H1 (cell line): Measurements from ENCODE around the gene RNF13. TPM values are rescaled to one million over a fixed set of nuclear protein-coding genes. Genes with fewer than 3 reads are reported as not detected.

Experiments
- CTCF ChIA-PET: fragments of 300-600 bp; sonication (Branson Sonifier 250); formaldehyde crosslinking; loops from one replicate; lab custom pipeline; 2021; ENCODE audit not compliant: partially characterized antibody; lab: Charles Lee
- POLR2A ChIA-PET: fragments of 300-600 bp; sonication (Branson Sonifier 250); formaldehyde crosslinking; loops from one replicate; lab custom pipeline; 2021; ENCODE audit warnings: inconsistent platforms; ENCODE audit not compliant: partially characterized antibody; lab: Charles Lee
- DNase-seq, 2 experiments: peaks; one replicate each; pipeline versions ENCODE4 v3.0.0 to v3.0.0-alpha.2; 2010 to 2022; ENCODE audit warnings: low spot score in 2 of 2, low read depth in 1 of 2, mixed read lengths in 1 of 2
- FAIRE-seq: peaks from 2 replicates; lab custom pipeline; 2011; peaks lifted over from hg19 to GRCh38; lab: Jason Lieb, UNC
- H2AFZ ChIP-seq: 2 replicates; pipeline ENCODE4 v1.8.1; 2012; ENCODE audit warnings: low read length, inconsistent platforms
- H2AK5ac ChIP-seq: 2 replicates; pipeline ENCODE4 v1.6.1; 2013; ENCODE audit warnings: low read depth, low read length
- H2BK120ac ChIP-seq: replicated peaks from 2 replicates; pipeline ENCODE3; 2013; ENCODE audit warnings: low read depth, low read length, inconsistent platforms
- H2BK12ac ChIP-seq: 2 replicates; pipeline ENCODE4 v1.6.1; 2013; ENCODE audit warnings: low read depth, low read length
- H2BK15ac ChIP-seq: 2 replicates; pipeline ENCODE4 v1.6.1; 2013; ENCODE audit warnings: low read length
- H2BK20ac ChIP-seq: 2 replicates; pipeline ENCODE4 v1.6.1; 2013; ENCODE audit warnings: low read length
- H2BK5ac ChIP-seq: 2 replicates; pipeline ENCODE4 v1.6.1; 2013; ENCODE audit warnings: low read depth, low read length
- H3K14ac ChIP-seq: 2 replicates; pipeline ENCODE4 v1.6.1; 2013; ENCODE audit warnings: inconsistent platforms; ENCODE audit not compliant: insufficient read length
- H3K18ac ChIP-seq: 2 replicates; pipeline ENCODE4 v1.6.1; 2013; ENCODE audit warnings: low read length; ENCODE audit errors: extremely low read depth
- H3K23ac ChIP-seq: 2 replicates; pipeline ENCODE4 v1.6.1; 2013; ENCODE audit warnings: inconsistent platforms; ENCODE audit not compliant: insufficient read length
- H3K23me2 ChIP-seq: 2 replicates; pipeline ENCODE4 v1.6.1; 2013; ENCODE audit warnings: low read depth, low read length
- H3K27ac ChIP-seq: 2 replicates; pipeline ENCODE4 v1.6.1; 2011; ENCODE audit warnings: low read depth, low read length, inconsistent platforms
- H3K27me3 ChIP-seq, 4 experiments: replicated peaks in 1 of 4; 1 replicate in 1 of 4; 2 replicates in 3 of 4; pipeline versions ENCODE4 v1.6.1 to v1.8.1; 2011 to 2013; ENCODE audit warnings: low read length in 3 of 4, mild to moderate bottlenecking in 3 of 4, inconsistent platforms in 2 of 4, mixed read lengths in 2 of 4, moderate library complexity in 1 of 4; ENCODE audit not compliant: control insufficient read depth in 3 of 4, insufficient read depth in 3 of 4; ENCODE audit errors: extremely low read depth in 1 of 4
- H3K36me3 ChIP-seq, 4 experiments: 2 replicates each; pipeline versions ENCODE4 v1.6.1 to v1.8.1; 2011 to 2013; ENCODE audit warnings: mild to moderate bottlenecking in 4 of 4, low read length in 3 of 4, moderate library complexity in 2 of 4, control low read depth in 1 of 4, inconsistent platforms in 1 of 4; ENCODE audit not compliant: insufficient read depth in 4 of 4, control insufficient read depth in 2 of 4
- H3K4ac ChIP-seq: replicated peaks from 2 replicates; pipeline ENCODE3; 2013; ENCODE audit warnings: low read length, low read depth, mixed read lengths, inconsistent platforms; ENCODE audit not compliant: insufficient read length
- H3K4me1 ChIP-seq, 4 experiments: replicated peaks in 1 of 4; 1 replicate in 1 of 4; 2 replicates in 3 of 4; pipeline versions ENCODE4 v1.6.1 to v1.8.1; 2011 to 2013; ENCODE audit warnings: low read length in 3 of 4, inconsistent platforms in 2 of 4, mixed read lengths in 1 of 4; ENCODE audit not compliant: insufficient read depth in 4 of 4, control insufficient read depth in 3 of 4
- H3K4me2 ChIP-seq, 2 experiments: 2 replicates each; pipeline versions ENCODE4 v1.6.1 to v1.8.1; 2011 to 2013; ENCODE audit warnings: low read depth in 2 of 2, low read length in 2 of 2, control low read depth in 1 of 2, inconsistent platforms in 1 of 2, mild to moderate bottlenecking in 1 of 2; ENCODE audit not compliant: insufficient read depth in 1 of 2
- H3K4me3 ChIP-seq, 4 experiments: fragments of 200-600, 300-600 bp in 1 of 4; sonication (generic), shearing (Covaris generic), sonication (Bioruptor Twin) in 1 of 4; 2 replicates each; pipeline versions ENCODE4 v1.5.1 to v1.8.1; 2011 to 2016; ENCODE audit warnings: low read length in 4 of 4, low read depth in 3 of 4, control low read depth in 2 of 4, inconsistent platforms in 2 of 4, mild to moderate bottlenecking in 2 of 4, mixed read lengths in 1 of 4, moderate library complexity in 1 of 4; ENCODE audit not compliant: insufficient read depth in 2 of 4; ENCODE audit errors: extremely low read depth in 1 of 4
- H3K56ac ChIP-seq: replicated peaks from 2 replicates; pipeline ENCODE3; 2013; ENCODE audit warnings: low read depth, mild to moderate bottlenecking, mixed read lengths, low read length, inconsistent platforms; ENCODE audit not compliant: insufficient read length
- H3K79me1 ChIP-seq: 2 replicates; pipeline ENCODE4 v1.6.1; 2013; ENCODE audit warnings: low read depth, low read length, control low read depth
- H3K79me2 ChIP-seq, 2 experiments: 2 replicates each; pipeline versions ENCODE4 v1.6.1 to v1.8.1; 2012 to 2013; ENCODE audit warnings: low read length in 2 of 2, mild to moderate bottlenecking in 2 of 2, inconsistent platforms in 1 of 2; ENCODE audit not compliant: insufficient read depth in 2 of 2, control insufficient read depth in 1 of 2
- H3K9ac ChIP-seq, 4 experiments: replicated peaks in 1 of 4; 1 replicate in 1 of 4; 2 replicates in 3 of 4; pipeline versions ENCODE4 v1.6.1 to v1.8.1; 2011 to 2013; ENCODE audit warnings: low read depth in 3 of 4, low read length in 3 of 4, control low read depth in 2 of 4, mild to moderate bottlenecking in 2 of 4, moderate library complexity in 2 of 4, inconsistent platforms in 1 of 4; ENCODE audit errors: extremely low read depth in 1 of 4
- H3K9me3 ChIP-seq, 2 experiments: 2 replicates each; pipeline versions ENCODE4 v1.6.1 to v1.8.1; 2012 to 2013; ENCODE audit warnings: mild to moderate bottlenecking in 2 of 2, moderate library complexity in 2 of 2, control low read depth in 1 of 2, inconsistent platforms in 1 of 2, low read depth in 1 of 2, low read length in 1 of 2, mixed read lengths in 1 of 2; ENCODE audit not compliant: insufficient read depth in 2 of 2
- H4K20me1 ChIP-seq, 2 experiments: replicated peaks in 1 of 2; 2 replicates each; pipeline versions ENCODE3 to v1.8.1; 2011 to 2013; ENCODE audit warnings: inconsistent platforms in 2 of 2, low read length in 2 of 2, mild to moderate bottlenecking in 1 of 2; ENCODE audit not compliant: insufficient read depth in 2 of 2, control insufficient read depth in 1 of 2
- H4K5ac ChIP-seq: 2 replicates; pipeline ENCODE4 v1.6.1; 2013; ENCODE audit warnings: low read length, low read depth, mixed read lengths, inconsistent platforms; ENCODE audit not compliant: insufficient read length
- H4K8ac ChIP-seq: 2 replicates; pipeline ENCODE4 v1.8.0; 2013; ENCODE audit warnings: mild to moderate bottlenecking, moderate library complexity, low read length, inconsistent platforms; ENCODE audit not compliant: insufficient read depth; ENCODE audit errors: extremely low read depth
- H4K91ac ChIP-seq: replicated peaks from 2 replicates; pipeline ENCODE3; 2013; ENCODE audit warnings: low read length, mixed read lengths, inconsistent platforms; ENCODE audit not compliant: insufficient read length
- CHD1 ChIP-seq: IDR thresholded peaks from 2 replicates; pipeline ENCODE4 v1.6.1; 2012; ENCODE audit warnings: low read depth, low read length, improper control_type of control experiment
- PHF8 ChIP-seq: fragments of 200-600 bp; sonication (generic); conservative IDR thresholded peaks from 2 replicates; pipeline ENCODE4 v1.7.1; 2012; ENCODE audit warnings: low read depth, mild to moderate bottlenecking, inconsistent platforms, low read length, moderate library complexity
- SUZ12 ChIP-seq: fragments of 200-600 bp; sonication (generic); IDR thresholded peaks from 2 replicates; pipeline ENCODE4 v1.6.1; 2012; ENCODE audit warnings: mild to moderate bottlenecking, inconsistent platforms, low read length, moderate library complexity, mixed read lengths
- WGBS, 2 experiments: shearing (Covaris generic) in 1 of 2; methylation state at CpG; one replicate each; pipeline versions ENCODE4 v1.1.6 to v1.1.7; 2013 to 2015; ENCODE audit warnings: low lambda C conversion rate in 2 of 2, mixed read lengths in 2 of 2, inconsistent platforms in 1 of 2, low coverage in 1 of 2, missing lambda C conversion rate in 1 of 2; ENCODE audit not compliant: insufficient replicate concordance in 2 of 2, insufficient coverage in 1 of 2, insufficient read length in 1 of 2; ENCODE audit errors: extremely low coverage in 1 of 2, missing lambda C conversion rate in 1 of 2; 5-methylcytosine and 5-hydroxymethylcytosine counted together
- polyA plus RNA-seq, 7 experiments: library from polyadenylated mRNA; depleted of rRNA in 3 of 7; stranded (reverse) in 5 of 7; unstranded in 2 of 7; fragments of >200 nt in 5 of 7; fragments of 200-250 nt in 2 of 7; gene quantifications; 1 replicate in 5 of 7; 2 replicates in 1 of 7; 4 replicates in 1 of 7; pipeline versions ENCODE4 v1.2.1 to v1.2.3, GENCODE V29; 2011 to 2013; ENCODE audit warnings: missing spikeins in 2 of 7, mixed read lengths in 2 of 7
- total RNA-seq: library from RNA; stranded (reverse); fragmentation: NEBNext Ultra II Directional; extraction: Animal tissue kit (Norgen Biotek cat#: 25700); gene quantifications from 2 replicates; pipeline ENCODE4 v1.2.1, GENCODE V29; 2021

RNF13 gene
- total and polyA plus RNA-seq, 2 of the 8 experiments (the other 6 are each of a cell fraction or from before 2014, with no cell fraction given): 19.4 to 35.4 TPM

- peaks cover 0 to 1% of the 10 kb centered on the region in 2 experiments for H4K20me1 ChIP-seq
- no peak overlapping the region for H4K5ac ChIP-seq
- H3K27me3 ChIP-seq: no peaks in the 10 kb centered on the region
- H4K8ac ChIP-seq: no peak overlapping the region
- H3K56ac ChIP-seq: no peak overlapping the region
- no peaks in the 10 kb centered on the region for H3K9me3 ChIP-seq
- no peak overlapping the region for H2BK12ac ChIP-seq
- peaks cover 0 to 3% (median 0%) of the 10 kb centered on the region in 4 experiments; a peak in 1 of 8 replicates for H3K36me3 ChIP-seq
- no peak overlapping the region for H2BK120ac ChIP-seq
- DNase-seq (no peak), FAIRE-seq (no peak)
- H3K14ac ChIP-seq: no peak overlapping the region
- no peak overlapping the region for H3K4me3 ChIP-seq
- no peak overlapping the region for H4K91ac ChIP-seq
- TF ChIP-seq SUZ12 (no peak), PHF8 (no peak), CHD1 (no peak)
- H2AK5ac ChIP-seq: no peak overlapping the region
- no peaks in the 10 kb centered on the region; a peak in 1 of 7 replicates for H3K4me1 ChIP-seq
- H3K18ac ChIP-seq: no peak overlapping the region
- H3K79me2 ChIP-seq: peaks cover 0 to 66% of the 10 kb centered on the region in 2 experiments; a peak in 2 of 4 replicates
- H2BK20ac ChIP-seq: no peak overlapping the region
- no peak overlapping the region for H2BK15ac ChIP-seq
- H3K27ac ChIP-seq: no peak overlapping the region
- WGBS, 2 experiments: 86% methylated on average over 1 of the region's 1 CpG; no CpG with 5 or more reads in 1 of the 2 experiments
- H2AFZ ChIP-seq: no peak overlapping the region
- H3K79me1 ChIP-seq: no peaks in the 10 kb centered on the region
- POLR2A ChIA-PET: no interaction called here
- H3K9ac ChIP-seq: no peak overlapping the region
- H3K23ac ChIP-seq: no peak overlapping the region
- H2BK5ac ChIP-seq: no peak overlapping the region
- no peak overlapping the region for H3K4ac ChIP-seq
- CTCF ChIA-PET: interaction anchor here (0.8 to 1.5 kb wide), 2 partner anchors 35 to 37 kb away, joined by 3 to 10 read pairs; no protein-coding TSS in a partner anchor
- H3K4me2 ChIP-seq: no peak overlapping the region
- no peaks in the 10 kb centered on the region for H3K23me2 ChIP-seq
Measured at GRCh38 chr3:149845570-149846244, 32.7 kb downstream of the RNF13 start.
